ENCODE measurements around the gene MPEG1.
A peak's percentile ranks its signal among the peaks of the same experiment; 100 is the strongest.

Gene MPEG1

GRCh38 chr11:59187035-59187434 is 25.7 kb downstream of the MPEG1 start:
- DNase-seq: no peak

- DNase-seq: no peak
Observed at GRCh38 chr11:59186130-59186594, 26.6 kb downstream of the MPEG1 start.

- no peak for DNase-seq
Observed at GRCh38 chr11:59185386-59185945, 27.3 kb downstream of the MPEG1 start.

GRCh38 chr11:59184691-59185339 is 27.9 kb downstream of the MPEG1 start:
- DNase-seq: no peak

- no peak for DNase-seq
Observed at GRCh38 chr11:59183771-59184170, 29.0 kb downstream of the MPEG1 start.

- DNase-seq: no peak
Observed at GRCh38 chr11:59182457-59183151, 30.1 kb downstream of the MPEG1 start.

- no peak for DNase-seq
Observed at GRCh38 chr11:59181746-59182456, 30.8 kb downstream of the MPEG1 start.

- DNase-seq: no peak
Observed at GRCh38 chr11:59180907-59181306, 31.8 kb downstream of the MPEG1 start.

- no peak for DNase-seq
Observed at GRCh38 chr11:59180168-59180776, 32.5 kb downstream of the MPEG1 start.

GRCh38 chr11:59179121-59179520 is 33.6 kb downstream of the MPEG1 start:
- no peak for DNase-seq

- DNase-seq: no peak
Observed at GRCh38 chr11:59178402-59178801, 34.3 kb downstream of the MPEG1 start.

GRCh38 chr11:59176330-59176729 is 36.4 kb downstream of the MPEG1 start:
- DNase-seq: no peak

- no peak for DNase-seq
Observed at GRCh38 chr11:59175091-59175501, 37.6 kb downstream of the MPEG1 start.

- no peak for DNase-seq
Observed at GRCh38 chr11:59174664-59175033, 38.1 kb downstream of the MPEG1 start.

- DNase-seq: no peak
Observed at GRCh38 chr11:59173964-59174663, 38.6 kb downstream of the MPEG1 start.

GRCh38 chr11:59173080-59173963 is 39.4 kb downstream of the MPEG1 start:
- DNase-seq: no peak

GRCh38 chr11:59172345-59173079 is 40.2 kb downstream of the MPEG1 start:
- DNase-seq: no peak

GRCh38 chr11:59171508-59172322 is 41.0 kb downstream of the MPEG1 start, which contains the start of gene DTX4:
TSS of gene DTX4 (plus strand) at chr11:59172132. CDS start at chr11:59172596, 464 bp downstream.
- peak; percentile 88 for DNase-seq

GRCh38 chr11:59164028-59164427 is 48.7 kb downstream of the MPEG1 start:
- DNase-seq: no peak

All from NCI-H1092 treated with DMSO at 0.1 percent for 48 hours (cell line).